HG03520 (cell line): ENCODE data around the gene RNF186.
"Not testable (repeated sequence)": the region's sequence is repeated elsewhere in the genome, so short reads cannot be mapped to it uniquely, and the experiment has no call there.

ENCODE experiments used
- ATAC-seq: cut with Tn5 transposase; IDR thresholded peaks from one replicate; pipeline ENCODE4 v1.9.1; 2021; ENCODE audit warnings: mild to moderate bottlenecking, moderate library complexity; ENCODE audit not compliant: unreplicated experiment

Gene RNF186

GRCh38 chr1:19814681-19815503 lies at the start of gene RNF186:
TSS of gene RNF186 (minus strand) at chr1:19815283. CDS start at chr1:19815101, 182 bp downstream.
- no peak for ATAC-seq

- ATAC-seq: no peak
Observed at GRCh38 chr1:19864570-19865160, 49.6 kb upstream of the RNF186 start.

- ATAC-seq: no peak
Observed at GRCh38 chr1:19862944-19863343, 47.9 kb upstream of the RNF186 start.

GRCh38 chr1:19861842-19862530 lies 46.9 kb upstream of the RNF186 start:
- ATAC-seq: no peak

- no peak for ATAC-seq
Observed at GRCh38 chr1:19861034-19861433, 46.0 kb upstream of the RNF186 start.

- no peak for ATAC-seq
Observed at GRCh38 chr1:19860418-19860817, 45.3 kb upstream of the RNF186 start.

- ATAC-seq: no peak
Observed at GRCh38 chr1:19859876-19860275, 44.8 kb upstream of the RNF186 start.

GRCh38 chr1:19858893-19859292 lies 43.8 kb upstream of the RNF186 start:
- no peak for ATAC-seq

GRCh38 chr1:19854866-19855265 lies 39.8 kb upstream of the RNF186 start:
- ATAC-seq: no peak

GRCh38 chr1:19852036-19852435 lies 37.0 kb upstream of the RNF186 start:
- no peak for ATAC-seq

GRCh38 chr1:19850214-19850613 lies 35.1 kb upstream of the RNF186 start:
- no peak for ATAC-seq

- ATAC-seq: not testable (repeated sequence)
Observed at GRCh38 chr1:19849307-19849706, 34.2 kb upstream of the RNF186 start.

GRCh38 chr1:19847334-19847733 lies 32.3 kb upstream of the RNF186 start:
- not testable (repeated sequence) for ATAC-seq

- no peak for ATAC-seq
Observed at GRCh38 chr1:19846338-19846737, 31.3 kb upstream of the RNF186 start.

GRCh38 chr1:19845555-19845954 lies 30.5 kb upstream of the RNF186 start:
- ATAC-seq: no peak

- ATAC-seq: no peak
Observed at GRCh38 chr1:19844731-19845495, 29.8 kb upstream of the RNF186 start.

GRCh38 chr1:19840228-19840627 lies 25.1 kb upstream of the RNF186 start:
- ATAC-seq: no peak

- ATAC-seq: no peak
Observed at GRCh38 chr1:19837866-19838265, 22.8 kb upstream of the RNF186 start.

- no peak for ATAC-seq
Observed at GRCh38 chr1:19835578-19835977, 20.5 kb upstream of the RNF186 start.

GRCh38 chr1:19831441-19831840 lies 16.4 kb upstream of the RNF186 start:
- ATAC-seq: no peak

- no peak for ATAC-seq
Observed at GRCh38 chr1:19828546-19828945, 13.5 kb upstream of the RNF186 start.
